PC-3 (cell line): Measurements from ENCODE around the gene PLEKHB2.

Experiments
- EZH2 ChIP-seq: fragments of 300-600 bp; sonication (generic); IDR thresholded peaks from one replicate; pipeline ENCODE4 v1.6.1; 2017; ENCODE audit warnings: antibody characterized with exemption, mild to moderate bottlenecking, low read length; ENCODE audit not compliant: unreplicated experiment
- EZH2phosphoT487 ChIP-seq: fragments of 300-600 bp; sonication (generic); IDR thresholded peaks from 2 replicates; pipeline ENCODE4 v1.6.1; 2018; ENCODE audit warnings: mild to moderate bottlenecking, antibody characterized with exemption, low read length, borderline replicate concordance
- TF ChIP-seq, protein P1 (sequence below): fragments of 300-600 bp; sonication (generic); conservative IDR thresholded peaks from 2 replicates; pipeline ENCODE4 v1.5.1; 2017; ENCODE audit warnings: antibody characterized with exemption, low read depth, mild to moderate bottlenecking, low read length

DNA sequence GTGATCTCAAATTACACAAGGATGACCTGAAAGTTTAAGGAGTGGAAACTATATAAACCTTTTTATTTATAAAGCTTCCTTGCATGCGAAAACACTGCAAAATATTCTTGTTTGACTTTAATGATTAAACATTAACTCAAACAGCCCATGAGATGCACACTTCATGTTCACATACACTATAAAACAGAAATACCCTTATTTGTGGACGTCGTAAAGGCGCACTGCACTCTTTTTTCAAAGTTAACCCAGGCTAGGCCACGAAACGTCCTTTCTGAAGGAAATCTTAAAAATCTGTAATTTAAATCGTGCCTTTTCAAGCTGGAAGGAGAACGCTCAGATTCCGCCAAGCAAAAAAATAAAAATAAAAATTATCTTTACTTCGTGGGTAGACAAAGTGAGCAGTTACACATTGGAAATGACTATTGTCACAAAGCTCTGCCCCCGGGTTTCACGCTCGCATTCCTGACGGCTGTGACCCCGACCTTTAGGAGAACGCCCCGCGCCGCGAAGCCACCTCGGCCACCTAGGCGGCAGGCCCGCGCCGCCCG lies 12.6 kb upstream of the PLEKHB2 start:
- TF ChIP-seq, protein P1, sequence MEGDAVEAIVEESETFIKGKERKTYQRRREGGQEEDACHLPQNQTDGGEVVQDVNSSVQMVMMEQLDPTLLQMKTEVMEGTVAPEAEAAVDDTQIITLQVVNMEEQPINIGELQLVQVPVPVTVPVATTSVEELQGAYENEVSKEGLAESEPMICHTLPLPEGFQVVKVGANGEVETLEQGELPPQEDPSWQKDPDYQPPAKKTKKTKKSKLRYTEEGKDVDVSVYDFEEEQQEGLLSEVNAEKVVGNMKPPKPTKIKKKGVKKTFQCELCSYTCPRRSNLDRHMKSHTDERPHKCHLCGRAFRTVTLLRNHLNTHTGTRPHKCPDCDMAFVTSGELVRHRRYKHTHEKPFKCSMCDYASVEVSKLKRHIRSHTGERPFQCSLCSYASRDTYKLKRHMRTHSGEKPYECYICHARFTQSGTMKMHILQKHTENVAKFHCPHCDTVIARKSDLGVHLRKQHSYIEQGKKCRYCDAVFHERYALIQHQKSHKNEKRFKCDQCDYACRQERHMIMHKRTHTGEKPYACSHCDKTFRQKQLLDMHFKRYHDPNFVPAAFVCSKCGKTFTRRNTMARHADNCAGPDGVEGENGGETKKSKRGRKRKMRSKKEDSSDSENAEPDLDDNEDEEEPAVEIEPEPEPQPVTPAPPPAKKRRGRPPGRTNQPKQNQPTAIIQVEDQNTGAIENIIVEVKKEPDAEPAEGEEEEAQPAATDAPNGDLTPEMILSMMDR, result no peak
- no peak for TF ChIP-seq EZH2phosphoT487
- no peak for TF ChIP-seq EZH2
